ENCODE data around the gene NOC2L.

The NOC2L gene

DNA sequence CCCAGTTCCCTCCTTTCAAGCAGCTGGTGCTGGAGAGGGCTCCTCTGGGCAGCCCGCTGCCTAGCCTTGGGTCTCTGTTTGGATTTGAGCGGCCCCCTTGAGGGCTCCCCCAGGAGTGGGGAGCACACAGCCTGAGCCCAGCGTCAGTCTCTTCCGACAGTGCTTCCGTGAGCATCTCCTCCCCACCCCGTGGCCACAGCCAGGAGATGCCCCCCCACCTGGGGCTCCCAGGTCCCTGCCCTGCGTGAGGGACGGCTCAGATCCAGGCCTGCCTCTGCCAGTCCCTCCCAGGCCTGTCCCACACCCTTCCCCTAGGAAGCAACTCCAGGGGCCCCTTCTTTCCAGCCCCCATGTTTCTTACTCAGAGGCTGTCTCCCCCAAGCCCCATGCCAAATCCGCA lies 31.8 kb downstream of the NOC2L start:
- no peak for DNase-seq

DNA sequence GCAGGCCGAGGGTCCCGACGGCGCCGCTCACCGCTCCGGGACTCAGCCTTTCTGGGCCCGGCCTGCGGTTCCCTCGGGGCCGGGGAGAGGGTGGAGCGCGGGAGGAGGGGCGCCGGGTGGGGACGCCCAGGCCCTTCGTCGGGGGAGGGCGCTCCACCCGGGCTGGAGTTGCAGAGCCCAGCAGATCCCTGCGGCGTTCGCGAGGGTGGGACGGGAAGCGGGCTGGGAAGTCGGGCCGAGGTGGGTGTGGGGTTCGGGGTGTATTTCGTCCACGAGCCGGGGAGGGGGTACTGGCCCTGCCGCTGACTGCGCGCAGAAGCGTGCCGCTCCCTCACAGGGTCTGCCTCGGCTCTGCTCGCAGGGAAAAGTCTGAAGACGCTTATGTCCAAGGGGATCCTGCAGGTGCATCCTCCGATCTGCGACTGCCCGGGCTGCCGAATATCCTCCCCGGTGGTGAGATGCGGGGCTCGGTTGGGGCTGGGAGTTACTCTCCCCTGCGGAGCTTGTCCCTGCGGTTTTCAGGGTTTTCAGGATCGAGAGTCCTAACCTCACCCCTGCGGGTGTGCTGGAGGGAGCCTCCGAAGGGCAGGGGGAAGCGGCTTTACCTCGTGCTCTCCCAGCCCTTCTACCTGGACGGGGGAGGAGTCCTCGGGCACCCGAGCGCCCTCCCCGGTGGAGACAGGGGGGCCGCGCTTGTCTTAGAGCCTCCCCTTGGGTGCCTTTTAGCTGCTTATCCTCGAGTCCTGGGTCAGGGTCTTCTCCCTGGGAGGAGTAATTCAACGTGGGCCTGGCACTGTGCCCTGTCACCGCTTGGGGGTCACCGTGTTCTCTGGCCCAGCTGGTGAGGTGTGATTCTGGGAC lies 33.3 kb downstream of the NOC2L start:
- DNase-seq, result no peak

DNA sequence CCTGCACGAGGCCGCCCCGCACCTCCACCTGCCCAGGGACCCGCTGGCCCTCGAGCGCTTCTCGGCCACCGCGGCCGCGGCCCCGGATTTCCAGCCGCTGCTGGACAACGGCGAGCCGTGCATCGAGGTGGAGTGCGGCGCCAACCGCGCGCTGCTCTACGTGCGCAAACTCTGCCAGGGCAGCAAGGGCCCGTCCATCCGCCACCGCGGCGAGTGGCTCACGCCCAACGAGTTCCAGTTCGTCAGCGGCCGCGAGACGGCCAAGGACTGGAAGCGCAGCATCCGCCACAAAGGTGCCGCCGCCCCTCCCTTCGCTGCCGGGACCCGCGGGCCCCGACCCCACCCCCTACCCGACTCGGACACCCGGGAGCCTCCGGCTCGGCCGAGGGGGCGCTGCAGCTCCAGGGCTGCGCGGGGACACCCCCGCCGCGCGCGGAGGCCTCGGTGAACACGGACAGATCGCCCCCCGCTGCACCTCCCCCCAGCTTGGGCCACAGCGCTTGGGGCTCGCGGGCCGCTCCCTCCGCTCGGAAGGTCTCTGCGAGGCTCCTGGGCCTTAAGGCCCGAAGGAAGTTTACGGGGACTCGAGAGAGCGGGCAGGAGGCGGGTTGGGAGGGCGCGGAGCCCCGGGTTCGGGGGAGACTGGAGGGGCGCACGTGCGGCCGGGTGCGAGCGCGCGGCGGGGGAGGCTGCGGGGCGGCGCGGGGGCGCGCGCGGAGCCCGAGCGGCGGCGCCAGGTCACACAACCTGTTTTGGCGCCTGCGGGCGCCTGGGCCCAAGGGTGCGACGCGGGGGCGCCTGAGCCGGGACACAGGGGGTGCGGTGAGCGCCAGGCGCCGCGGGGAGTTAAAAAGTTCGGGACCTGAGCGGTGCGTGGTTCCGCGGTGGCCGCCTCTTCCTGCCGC lies 34.1 kb downstream of the NOC2L start:
- no peak for DNase-seq

- DNase-seq, result no peak
Observed at GRCh38 chr1:923991-924655, 34.9 kb downstream of the NOC2L start.

DNA sequence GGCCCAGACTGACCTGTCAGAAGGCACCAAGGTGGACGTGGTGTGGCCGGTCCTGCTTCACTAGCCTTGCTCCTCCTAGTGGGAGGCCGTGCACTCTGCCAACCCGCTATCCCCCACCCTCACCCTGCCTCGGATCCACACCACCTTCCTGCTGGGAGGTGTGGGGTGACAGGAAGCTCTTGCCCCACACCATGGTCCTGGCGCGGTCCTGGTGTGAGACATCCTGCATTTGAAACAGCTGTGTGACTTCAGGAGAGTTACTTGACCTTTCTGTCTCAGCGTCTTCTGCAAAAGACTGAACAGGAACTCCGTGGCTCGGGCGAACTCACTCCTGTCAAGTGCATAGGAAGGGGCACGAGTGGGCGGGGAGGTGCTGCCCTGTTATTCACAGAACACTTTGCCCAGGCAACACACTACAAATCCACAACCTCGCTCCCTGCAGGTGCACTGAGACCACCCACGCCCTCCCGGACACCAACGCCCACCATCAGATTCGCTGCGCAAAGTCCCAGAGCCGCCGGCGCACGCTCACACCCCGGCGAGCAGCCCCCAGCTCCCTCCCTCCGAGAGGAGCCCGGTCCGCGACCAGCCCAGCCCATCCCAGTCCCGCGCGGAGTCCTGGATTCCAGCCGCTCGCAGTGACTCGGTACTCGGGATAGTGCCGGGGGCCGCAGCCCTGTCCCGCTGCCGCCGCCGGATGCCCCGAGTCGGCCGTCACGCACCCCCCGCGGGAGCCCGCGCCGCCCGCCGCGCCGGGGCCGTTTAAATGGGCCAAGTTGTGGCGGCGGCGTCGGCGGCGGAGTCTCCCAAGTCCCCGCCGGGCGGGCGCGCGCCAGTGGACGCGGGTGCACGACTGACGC lies 35.7 kb downstream of the NOC2L start, which contains the start of gene SAMD11:
Gene SAMD11 (plus strand): TSS at position 793 of the 860 bp plus-strand sequence. CDS start 509 bp downstream, outside the sequence.
- DNase-seq, result peak in 1 of 2 donors; percentile 22

DNA sequence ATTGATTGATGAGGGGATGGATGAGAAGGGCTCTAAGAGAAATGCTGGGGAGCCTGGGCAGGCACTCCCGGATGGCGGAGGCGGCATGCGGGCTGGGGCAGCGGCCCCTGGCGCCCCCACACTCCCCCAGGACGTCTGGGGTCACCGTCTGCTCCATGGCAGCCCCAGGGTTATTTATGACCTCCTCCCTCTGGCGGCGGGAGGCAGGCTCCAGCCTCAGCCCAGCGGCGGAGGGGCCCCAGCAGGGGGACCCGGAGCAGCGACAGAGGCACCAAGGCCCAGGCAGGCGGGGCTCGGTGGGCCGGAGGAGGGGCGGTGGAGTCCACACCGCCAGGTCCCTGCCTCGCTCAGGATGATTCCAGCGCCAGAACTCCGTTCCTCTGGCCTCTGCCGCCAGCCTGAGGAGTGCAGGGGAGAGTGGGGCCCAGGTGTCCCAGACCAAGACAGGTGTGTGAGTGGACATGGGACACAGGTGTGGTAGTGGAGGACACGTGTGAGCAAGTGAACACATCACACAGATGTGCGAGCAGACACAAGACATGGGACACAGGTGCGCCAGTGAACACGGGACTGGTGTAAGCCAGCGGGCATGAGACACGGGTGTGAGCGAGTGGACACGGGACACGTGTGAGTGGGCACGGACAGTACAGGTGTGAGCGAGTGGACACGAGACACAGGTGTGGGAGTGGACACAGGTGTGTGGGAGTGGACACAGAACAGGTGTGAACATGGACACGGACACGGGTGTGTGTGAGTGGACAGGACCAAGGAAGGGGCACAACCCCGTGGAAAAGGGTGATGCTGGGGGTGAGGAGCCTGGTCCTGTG lies 37.8 kb downstream of the NOC2L start:
- DNase-seq, result peak; percentile 23 to 44

- DNase-seq, result no peak
Observed at GRCh38 chr1:920521-920920, 38.5 kb downstream of the NOC2L start.

DNA sequence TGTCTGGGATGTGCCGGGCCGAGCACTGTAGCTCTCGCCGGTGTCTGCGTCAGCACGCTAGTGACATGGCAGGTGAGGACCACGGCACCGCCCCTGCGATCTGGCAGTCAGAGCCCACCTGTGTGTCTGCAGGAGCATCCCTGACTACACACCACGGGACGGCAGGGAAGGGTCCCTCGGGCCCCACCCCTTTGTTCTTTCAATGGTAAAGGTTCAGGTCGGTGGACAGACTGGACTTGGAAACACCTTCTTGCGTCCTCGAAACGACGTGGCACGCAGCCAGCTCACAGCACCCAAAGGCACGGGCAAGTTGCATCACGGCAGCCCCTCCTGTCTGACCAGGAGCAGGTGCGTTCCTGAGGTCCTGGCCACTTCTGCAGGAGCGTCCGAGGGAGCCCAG lies 39.0 kb downstream of the NOC2L start:
- DNase-seq, result no peak

- no peak for DNase-seq
Observed at GRCh38 chr1:919271-919872, 39.7 kb downstream of the NOC2L start.

DNA sequence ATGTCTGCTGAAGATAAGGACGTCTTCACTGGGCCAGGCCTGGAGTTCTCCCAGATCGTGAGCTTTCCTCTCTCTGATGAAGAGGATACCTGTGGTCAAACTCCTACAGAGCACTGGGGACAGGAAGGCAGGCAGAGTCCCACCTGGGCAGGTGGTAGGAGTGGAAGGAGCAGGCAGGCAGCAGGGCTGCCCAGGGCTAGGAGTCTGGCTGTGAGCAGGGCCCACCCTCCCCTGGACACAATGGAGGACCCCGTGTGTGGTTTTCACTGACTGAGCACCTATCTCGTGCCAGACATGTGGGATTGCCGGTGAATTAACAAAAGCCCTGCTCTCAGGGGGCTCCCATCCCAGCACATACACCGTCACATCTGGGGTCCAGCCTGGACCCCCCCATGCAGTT lies 40.2 kb downstream of the NOC2L start:
- no peak for DNase-seq

DNA sequence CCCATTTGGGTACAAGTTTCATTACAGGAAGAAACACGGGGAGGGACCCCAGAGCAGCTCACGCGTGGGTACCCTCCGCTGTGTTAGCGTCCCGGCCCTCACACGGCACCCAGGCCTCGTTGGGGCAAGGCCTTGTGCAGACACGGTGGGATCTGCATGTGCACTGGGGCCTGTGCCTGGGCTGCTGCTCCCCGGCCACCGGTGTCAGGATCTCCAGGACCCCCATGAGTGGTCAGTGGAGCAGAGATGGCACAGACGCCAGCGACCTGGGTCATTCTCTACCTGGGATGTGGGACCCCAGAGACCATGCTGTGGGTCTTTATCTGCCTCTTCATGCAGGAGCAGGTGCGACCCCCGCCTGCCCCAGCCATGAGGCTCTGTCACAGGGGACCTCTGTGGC lies 40.7 kb downstream of the NOC2L start:
- DNase-seq, result no peak

DNA sequence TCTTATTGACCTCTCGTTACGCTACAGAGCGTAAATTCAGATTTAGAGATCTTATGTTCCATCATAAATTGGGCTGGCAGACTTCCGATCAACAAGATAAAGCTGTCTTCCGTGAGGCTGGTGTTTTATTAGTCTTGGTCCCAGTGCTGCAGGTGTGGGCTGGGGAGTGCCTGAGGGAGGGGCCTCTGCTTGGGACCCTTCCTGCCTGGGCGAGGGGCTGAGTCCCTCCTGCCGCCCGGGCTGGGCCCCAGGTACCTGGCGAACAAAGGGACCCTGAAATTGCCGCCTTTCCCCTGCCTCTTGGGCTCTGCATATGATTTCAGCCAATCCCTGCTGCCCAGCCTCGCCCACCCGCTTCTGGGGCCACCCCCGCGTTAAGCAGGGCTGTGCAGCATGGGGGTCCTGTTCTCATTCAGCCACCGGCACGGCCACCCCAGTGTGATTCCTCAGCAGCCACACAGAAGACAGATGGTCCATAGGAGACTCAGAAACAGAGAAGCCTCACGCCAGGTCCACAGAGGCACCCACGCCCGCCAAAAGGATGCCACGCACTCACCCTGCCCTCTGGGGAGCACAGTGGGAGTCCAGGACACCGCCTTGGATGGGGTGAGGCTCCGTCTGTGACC lies 41.5 kb downstream of the NOC2L start:
- DNase-seq, result no peak

DNA sequence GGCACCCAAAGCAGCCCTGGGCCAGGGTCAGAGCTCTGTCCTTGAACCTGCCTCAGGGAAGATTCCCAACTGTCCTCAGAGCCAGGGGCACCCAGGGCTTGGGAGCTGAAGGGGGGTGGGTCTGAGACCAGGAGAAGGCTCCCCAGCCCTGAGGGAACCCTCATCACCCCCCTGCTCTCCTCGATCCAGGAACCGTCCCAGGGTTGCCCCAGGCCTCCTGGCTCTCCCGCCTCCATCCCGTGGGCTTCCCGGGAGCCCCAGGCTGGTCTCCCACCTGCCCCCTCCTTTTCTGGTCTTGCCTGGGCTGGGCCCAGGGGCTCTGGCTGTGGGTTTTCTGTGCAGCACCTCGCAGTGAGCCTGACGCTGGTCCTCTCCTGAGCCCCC lies 42.0 kb downstream of the NOC2L start:
- DNase-seq, result no peak

DNA sequence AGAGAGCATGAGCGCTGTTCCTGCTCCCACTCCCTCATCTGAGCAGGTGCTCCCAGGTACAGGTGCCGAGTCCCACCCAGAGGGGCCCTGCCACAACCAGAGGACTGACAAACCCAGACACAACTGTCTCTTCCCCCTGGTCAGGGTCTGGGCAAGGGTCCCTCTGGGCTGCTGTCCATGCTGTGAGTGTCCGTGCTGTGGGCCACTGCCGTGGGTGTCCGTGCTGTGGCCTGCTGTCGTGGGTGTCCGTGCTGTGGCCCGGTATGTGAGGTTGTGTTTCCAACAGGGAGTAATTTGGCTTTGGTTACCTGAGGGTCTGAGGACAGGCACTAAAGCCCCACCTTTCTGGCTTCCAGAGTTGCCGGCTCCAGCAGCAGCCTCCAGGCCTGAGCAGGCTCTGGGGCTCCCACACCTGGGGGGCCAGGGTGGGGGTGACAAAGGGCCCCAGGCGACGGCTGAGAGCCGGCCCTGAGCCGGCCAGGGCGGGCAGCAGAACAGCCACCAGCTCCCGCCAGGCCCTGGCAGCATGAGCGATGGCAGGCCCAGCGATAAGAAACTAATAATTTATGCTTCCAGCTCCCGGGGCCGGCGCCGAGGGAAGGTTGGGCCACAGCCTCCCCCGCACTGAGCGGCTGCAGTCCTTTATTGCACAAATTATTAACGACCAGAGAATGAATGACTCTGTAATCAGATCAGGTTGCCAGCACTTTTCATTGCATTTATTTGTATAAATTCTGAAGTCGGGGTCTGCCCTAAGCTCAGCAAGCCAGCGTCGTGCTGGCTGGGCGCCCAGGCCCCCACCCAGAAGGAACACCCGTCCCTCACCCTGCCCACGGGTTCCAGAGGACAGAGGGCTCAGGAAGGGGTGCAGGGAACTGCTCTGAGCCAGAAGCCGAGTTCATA lies 42.6 kb downstream of the NOC2L start:
- no peak for DNase-seq

GRCh38 chr1:915295-916172 lies 43.5 kb downstream of the NOC2L start:
- DNase-seq, result no peak

- no peak for DNase-seq
Observed at GRCh38 chr1:914891-915280, 44.2 kb downstream of the NOC2L start.

DNA sequence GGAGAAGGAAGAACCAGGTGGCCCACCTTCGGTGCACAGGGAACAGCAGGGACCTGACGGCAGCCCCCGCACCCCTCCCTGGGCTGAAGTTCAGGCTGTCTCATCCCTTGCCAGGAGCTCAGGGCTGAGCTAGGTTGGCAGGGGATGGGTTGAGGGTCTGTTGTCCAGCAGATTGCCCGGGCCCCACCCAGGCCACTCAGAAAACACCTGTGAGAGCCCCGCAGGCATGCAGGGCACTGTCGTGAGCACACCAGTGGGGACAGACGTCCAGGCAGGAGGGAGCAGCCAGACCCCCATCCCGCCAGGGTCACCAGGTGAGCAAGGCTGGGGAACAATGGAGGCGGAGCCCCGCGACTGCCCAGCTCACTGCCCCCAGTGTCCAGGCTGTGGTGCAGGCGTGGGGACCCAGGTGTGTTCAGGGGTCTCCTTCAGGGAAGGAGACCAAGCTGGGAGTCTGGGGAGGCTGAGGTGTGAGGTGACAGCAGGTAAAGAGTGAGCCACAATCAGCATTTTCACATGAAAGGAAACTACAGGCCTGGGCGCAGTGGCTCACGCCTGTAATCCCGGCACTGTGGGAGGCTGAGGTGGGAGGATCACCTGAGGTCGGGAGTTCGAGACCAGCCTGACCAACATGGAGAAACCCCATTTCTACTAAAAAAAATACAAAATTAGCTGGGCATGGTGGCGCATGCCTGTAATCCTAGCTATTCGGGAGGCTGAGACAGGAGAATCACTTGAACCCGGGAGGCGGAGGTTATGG lies 44.7 kb downstream of the NOC2L start:
- no peak for DNase-seq

Measured in bone marrow (tissue), 2 donors.